ENCODE measurements around the gene ACAP3. TPM values are rescaled to one million over a fixed set of nuclear protein-coding genes. Genes with fewer than 3 reads are reported as not detected.

Gene ACAP3
- total RNA-seq, 3 donors from 2014 or later, result 19.7 to 33.4 (median 26.9) TPM

DNA sequence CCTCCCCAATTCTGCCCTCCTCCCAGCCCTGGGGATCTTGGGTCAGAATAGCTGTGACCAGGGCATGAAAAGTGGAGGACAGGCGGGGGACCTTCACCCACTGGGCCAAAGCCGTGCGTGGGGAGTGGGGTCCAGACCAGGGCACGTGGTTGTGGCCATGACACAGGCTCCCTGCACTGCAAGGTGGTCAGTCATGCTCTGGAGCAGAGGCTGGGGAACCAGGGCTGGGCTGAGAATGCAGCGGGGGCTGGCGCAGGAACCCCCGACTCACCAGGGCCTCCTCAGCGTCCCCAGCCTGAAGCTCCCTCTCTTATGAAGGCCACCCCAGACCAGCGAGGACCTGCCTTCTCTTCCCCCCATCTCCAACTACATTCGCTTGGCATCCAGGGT, 38.8 kb upstream of the ACAP3 start:
- no peaks in the 10 kb centered on the region for H3K27me3 ChIP-seq
- DNase-seq (ENCODE audit: low spot score in 2 of 2), result no peak
- peak overlapping the region in 1 of 3 donors; percentile 99 for H3K4me3 ChIP-seq
- H3K9me3 ChIP-seq, result no peaks in the 10 kb centered on the region
- H3K36me3 ChIP-seq, result no peaks in the 10 kb centered on the region
- no peak overlapping the region for H3K27ac ChIP-seq
- H3K4me1 ChIP-seq, result peaks cover 9 to 26% of the 10 kb centered on the region in 2 donors
- intact Hi-C loops (cut with DNase I; ENCODE audit: low total_unique reads), result no loop called here
- TF ChIP-seq, protein P1, sequence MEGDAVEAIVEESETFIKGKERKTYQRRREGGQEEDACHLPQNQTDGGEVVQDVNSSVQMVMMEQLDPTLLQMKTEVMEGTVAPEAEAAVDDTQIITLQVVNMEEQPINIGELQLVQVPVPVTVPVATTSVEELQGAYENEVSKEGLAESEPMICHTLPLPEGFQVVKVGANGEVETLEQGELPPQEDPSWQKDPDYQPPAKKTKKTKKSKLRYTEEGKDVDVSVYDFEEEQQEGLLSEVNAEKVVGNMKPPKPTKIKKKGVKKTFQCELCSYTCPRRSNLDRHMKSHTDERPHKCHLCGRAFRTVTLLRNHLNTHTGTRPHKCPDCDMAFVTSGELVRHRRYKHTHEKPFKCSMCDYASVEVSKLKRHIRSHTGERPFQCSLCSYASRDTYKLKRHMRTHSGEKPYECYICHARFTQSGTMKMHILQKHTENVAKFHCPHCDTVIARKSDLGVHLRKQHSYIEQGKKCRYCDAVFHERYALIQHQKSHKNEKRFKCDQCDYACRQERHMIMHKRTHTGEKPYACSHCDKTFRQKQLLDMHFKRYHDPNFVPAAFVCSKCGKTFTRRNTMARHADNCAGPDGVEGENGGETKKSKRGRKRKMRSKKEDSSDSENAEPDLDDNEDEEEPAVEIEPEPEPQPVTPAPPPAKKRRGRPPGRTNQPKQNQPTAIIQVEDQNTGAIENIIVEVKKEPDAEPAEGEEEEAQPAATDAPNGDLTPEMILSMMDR (IDR thresholded peaks at IDR 0.05), result no peak
- TF ChIP-seq POLR2A (IDR thresholded peaks at IDR 0.05), result no peak
- no peak for TF ChIP-seq POLR2AphosphoS5 (IDR thresholded peaks at IDR 0.05)

DNA sequence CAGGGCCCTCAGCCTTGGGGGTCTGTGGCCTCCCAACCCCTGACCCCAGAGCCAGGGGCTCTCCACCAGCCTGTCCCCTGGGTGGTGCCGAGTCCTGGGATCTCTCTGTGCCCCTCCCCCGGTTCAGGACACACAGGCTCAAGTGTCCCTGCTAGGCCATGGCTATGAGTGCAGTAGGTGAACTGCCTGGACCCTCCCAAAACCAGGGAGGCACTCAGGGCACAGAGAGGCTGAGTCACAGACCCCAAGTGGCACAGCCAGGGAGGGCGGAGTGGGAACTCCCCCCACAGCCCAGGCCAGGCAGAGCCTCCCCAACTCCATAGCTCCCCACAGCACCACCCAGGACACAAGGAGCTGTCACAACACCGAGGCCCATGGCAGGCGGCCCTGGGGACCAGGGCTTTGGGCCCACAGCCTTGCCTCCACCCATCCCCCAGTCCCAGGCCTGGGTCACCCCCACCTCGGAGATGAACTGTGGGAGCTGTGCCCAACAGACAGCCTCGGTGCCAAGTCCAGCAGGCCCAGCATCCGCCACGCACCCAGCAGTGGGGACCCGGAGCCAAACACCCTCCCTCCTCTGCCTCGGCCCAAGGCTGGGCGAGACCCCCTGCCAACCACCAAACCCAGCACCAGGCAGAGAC, 38.2 kb upstream of the ACAP3 start:
- intact Hi-C loops (cut with DNase I; ENCODE audit: low total_unique reads), result no loop called here
- H3K36me3 ChIP-seq, result no peaks in the 10 kb centered on the region
- TF ChIP-seq POLR2AphosphoS5 (IDR thresholded peaks at IDR 0.05) (no peak), POLR2A (IDR thresholded peaks at IDR 0.05) (no peak)
- TF ChIP-seq, protein P1 (IDR thresholded peaks at IDR 0.05), result no peak
- DNase-seq (ENCODE audit: low spot score in 2 of 2), result no peak
- H3K4me1 ChIP-seq, result peaks cover 9 to 26% of the 10 kb centered on the region in 2 donors
- no peak overlapping the region for H3K27ac ChIP-seq
- H3K4me3 ChIP-seq, result peak overlapping the region in 1 of 3 donors; percentile 99
- H3K27me3 ChIP-seq, result no peaks in the 10 kb centered on the region
- no peaks in the 10 kb centered on the region for H3K9me3 ChIP-seq

DNA sequence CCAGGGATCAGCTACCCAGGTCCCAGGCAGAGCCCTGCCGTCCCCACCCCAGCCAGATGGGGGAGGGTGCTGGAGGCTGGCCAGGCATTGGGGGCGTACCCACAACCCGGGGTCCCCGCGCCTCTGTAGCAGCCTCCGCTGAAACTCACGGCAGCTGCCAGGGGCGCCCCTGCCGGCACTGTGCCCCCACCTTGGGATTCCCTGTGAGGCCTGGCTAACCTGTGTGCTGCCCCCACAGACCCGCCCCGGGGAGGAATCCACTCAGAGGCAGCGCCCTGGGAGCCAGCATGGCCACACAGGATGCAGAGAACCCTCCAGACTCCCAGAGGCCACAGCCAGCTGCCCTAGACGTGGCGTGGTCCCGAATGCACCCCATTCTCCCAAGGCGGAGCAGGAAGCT, 37.7 kb upstream of the ACAP3 start:
- Histone ChIP-seq H3K27me3 (no peaks in the 10 kb centered on the region), H3K9me3 (no peaks in the 10 kb centered on the region), H3K4me1 (peaks cover 9 to 26% of the 10 kb centered on the region in 2 donors), H3K27ac (peak overlapping the region in 1 of 2 donors; percentile 33), H3K36me3 (no peaks in the 10 kb centered on the region), H3K4me3 (no peak overlapping the region)
- intact Hi-C loops (cut with DNase I; ENCODE audit: low total_unique reads), result no loop called here
- no peak for DNase-seq (ENCODE audit: low spot score in 2 of 2)
- TF ChIP-seq POLR2A (IDR thresholded peaks at IDR 0.05) (no peak), POLR2AphosphoS5 (IDR thresholded peaks at IDR 0.05) (no peak)
- TF ChIP-seq, protein P1 (IDR thresholded peaks at IDR 0.05), result no peak

DNA sequence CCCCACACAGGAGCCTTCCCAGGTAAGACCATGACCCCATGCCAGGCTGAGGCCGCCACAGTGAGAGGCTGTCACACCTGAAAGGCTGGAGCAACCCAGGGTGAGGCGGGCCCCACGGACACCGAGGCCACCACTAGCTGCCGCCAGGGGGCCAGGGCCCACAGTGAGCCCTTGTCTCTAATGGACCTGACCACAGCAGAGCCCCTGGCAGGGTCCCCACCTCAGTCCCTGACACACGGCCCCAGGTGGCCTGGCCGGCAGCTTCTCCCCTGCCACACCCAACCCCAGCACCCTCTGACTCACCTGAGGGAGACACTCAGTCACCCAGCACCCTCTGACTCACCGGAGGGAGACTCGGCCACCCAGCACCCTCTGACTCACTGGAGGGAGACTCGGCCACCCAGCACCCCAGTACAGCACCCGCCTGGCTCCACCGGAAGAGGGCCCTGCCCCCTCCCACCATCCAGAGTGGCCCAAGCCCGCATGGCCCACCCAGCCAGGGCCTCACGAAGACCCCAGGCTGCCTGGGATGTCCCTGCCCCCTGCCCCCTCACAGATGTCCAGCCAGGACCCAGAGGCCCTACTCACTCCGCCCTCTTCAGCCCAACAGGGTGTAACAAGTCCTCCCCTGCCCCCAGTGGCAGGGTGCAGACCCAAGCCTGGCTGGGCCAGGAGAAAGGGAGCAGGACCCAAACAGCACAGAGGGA, 37.1 kb upstream of the ACAP3 start:
- peak overlapping the region; percentile 66 to 68 for H3K27ac ChIP-seq
- no peak for TF ChIP-seq POLR2AphosphoS5 (IDR thresholded peaks at IDR 0.05)
- TF ChIP-seq, protein P1 (IDR thresholded peaks at IDR 0.05), result peak in 2 of 3 donors; percentile 26 to 39

DNA sequence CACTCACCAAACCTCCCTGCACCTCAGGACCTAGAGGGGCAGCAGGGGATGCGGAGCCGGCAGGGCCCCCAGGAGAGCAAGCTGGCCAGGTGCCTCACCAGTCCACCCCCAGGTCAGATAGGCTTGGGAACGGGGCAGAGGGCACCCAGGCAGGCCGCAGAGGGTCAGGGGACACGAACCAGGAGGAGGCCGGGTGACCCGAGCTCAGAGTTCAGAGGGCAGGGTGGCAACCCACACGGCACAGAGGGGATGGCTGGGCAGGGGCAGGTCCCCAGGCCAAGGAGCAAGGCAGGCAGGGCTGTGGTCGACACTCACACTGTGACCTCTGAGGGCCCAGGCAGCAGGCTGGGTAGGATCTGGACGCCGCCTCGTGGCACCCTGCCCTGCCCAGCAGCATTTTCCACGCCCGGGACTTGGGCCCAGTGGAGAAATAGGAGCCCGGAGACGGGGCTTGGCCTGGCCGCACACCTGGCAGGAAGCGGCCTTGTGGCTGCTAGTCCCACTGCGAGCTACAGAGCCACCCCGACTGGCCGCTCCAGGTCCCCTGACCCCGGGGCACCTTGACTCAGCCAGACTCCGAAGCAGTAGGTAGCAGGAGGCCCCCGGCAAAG, 36.2 kb upstream of the ACAP3 start:
- DNase-seq (ENCODE audit: low spot score in 2 of 2), result no peak
- intact Hi-C loops (cut with DNase I; ENCODE audit: low total_unique reads), result no loop called here
- Histone ChIP-seq H3K36me3 (no peaks in the 10 kb centered on the region), H3K27ac (peak overlapping the region; percentile 66 to 68), H3K4me3 (no peak overlapping the region), H3K27me3 (no peaks in the 10 kb centered on the region), H3K9me3 (no peaks in the 10 kb centered on the region), H3K4me1 (peaks cover 9 to 26% of the 10 kb centered on the region in 2 donors)
- TF ChIP-seq POLR2AphosphoS5 (IDR thresholded peaks at IDR 0.05) (no peak), POLR2A (IDR thresholded peaks at IDR 0.05) (no peak)
- TF ChIP-seq, protein P1 (IDR thresholded peaks at IDR 0.05), result no peak

More for the DNA sequence above, 37.1 kb upstream of the ACAP3 start:
- intact Hi-C loops (cut with DNase I; ENCODE audit: low total_unique reads), result no loop called here
- DNase-seq (ENCODE audit: low spot score in 2 of 2), result no peak
- H3K27me3 ChIP-seq, result no peaks in the 10 kb centered on the region
- no peaks in the 10 kb centered on the region for H3K9me3 ChIP-seq
- no peaks in the 10 kb centered on the region for H3K36me3 ChIP-seq
- H3K4me3 ChIP-seq, result no peak overlapping the region
- H3K4me1 ChIP-seq, result peaks cover 9 to 26% of the 10 kb centered on the region in 2 donors

Measured in breast epithelium (tissue), 4 donors.